ENCODE results near the gene ECM1.

The ECM1 gene

GRCh38 chr1:150552128-150552910, 44.4 kb downstream of the ECM1 start:
- peaks cover 12 to 16% of the 10 kb centered on the region in 2 donors for H3K4me1 ChIP-seq (ENCODE audit: control insufficient read depth in 2 of 2, insufficient read depth in 1 of 2, low read depth in 1 of 2, low read length in 2 of 2)
- peak overlapping the region; percentile 4 for H3K4ac ChIP-seq (ENCODE audit: low read length)
- H3K18ac ChIP-seq (ENCODE audit: low read length), result peak overlapping the region; percentile 15
- no peak overlapping the region for H2AK5ac ChIP-seq (ENCODE audit: low read depth, low read length)
- no peak overlapping the region for H3K9ac ChIP-seq (ENCODE audit: low read depth, low read length, poor library complexity)
- H3K9me3 ChIP-seq (replicated peaks in 1 of 2; ENCODE audit: control insufficient read depth in 2 of 2, insufficient read depth in 1 of 2, low read depth in 1 of 2, low read length in 2 of 2), result peaks cover 0 to 2% of the 10 kb centered on the region in 2 donors
- peak overlapping the region; percentile 11 for H3K14ac ChIP-seq (ENCODE audit: low read length)
- no peak overlapping the region for H2AFZ ChIP-seq (ENCODE audit: low read length)
- DNase-seq (ENCODE audit: low spot score), result no peak
- no peak overlapping the region for H2BK120ac ChIP-seq (ENCODE audit: low read depth, low read length)
- no peak overlapping the region for H2BK12ac ChIP-seq (ENCODE audit: low read length)
- WGBS, 2 donors (ENCODE audit: extremely low coverage in 2 of 2, insufficient read length in 2 of 2, insufficient replicate concordance in 1 of 2), result no CpG with 5 or more reads among the region's 13 CpGs
- no peak overlapping the region for H3K4me3 ChIP-seq (ENCODE audit: low read length in 2 of 2)
- H3K27me3 ChIP-seq (ENCODE audit: control insufficient read depth in 3 of 3, insufficient read depth in 3 of 3, low read depth in 1 of 3, low read length in 3 of 3), result peaks cover 0 to 18% (median 0%) of the 10 kb centered on the region in 3 experiments
- peak overlapping the region; percentile 10 for H2BK5ac ChIP-seq (ENCODE audit: low read length)
- H3K4me2 ChIP-seq (ENCODE audit: insufficient read depth, low read length, poor library complexity, severe bottlenecking), result no peak overlapping the region
- no peak overlapping the region for H2BK15ac ChIP-seq (ENCODE audit: low read length)
- no peak overlapping the region for H3K27ac ChIP-seq (replicated peaks; ENCODE audit: low read length)
- H3K79me1 ChIP-seq (ENCODE audit: low read depth, low read length), result peaks cover 5% of the 10 kb centered on the region
- H4K91ac ChIP-seq (ENCODE audit: low read depth, low read length, poor library complexity), result no peak overlapping the region
- H3K36me3 ChIP-seq (replicated peaks in 1 of 2; ENCODE audit: control insufficient read depth in 2 of 2, insufficient read depth in 2 of 2, low read length in 2 of 2), result peaks cover 0 to 4% of the 10 kb centered on the region in 2 donors
- H3K23ac ChIP-seq (ENCODE audit: low read depth, low read length, poor library complexity), result peak overlapping the region; percentile 38
- no peak overlapping the region for H4K8ac ChIP-seq (ENCODE audit: low read depth, low read length)

DNA sequence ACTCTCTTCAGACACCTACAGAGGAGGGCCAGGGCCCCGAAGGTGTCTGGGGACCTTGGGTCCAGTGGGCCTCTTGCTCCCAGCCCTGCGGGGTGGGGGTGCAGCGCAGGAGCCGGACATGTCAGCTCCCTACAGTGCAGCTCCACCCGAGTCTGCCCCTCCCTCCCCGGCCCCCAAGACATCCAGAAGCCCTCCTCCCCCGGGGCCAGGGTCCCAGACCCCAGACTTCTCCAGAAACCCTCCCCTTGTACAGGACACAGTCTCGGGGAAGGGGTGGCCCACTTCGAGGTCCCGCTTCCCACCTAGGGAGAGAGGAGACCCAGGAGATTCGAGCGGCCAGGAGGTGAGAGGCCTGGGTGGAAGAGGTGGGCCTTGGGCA, 45.0 kb downstream of the ECM1 start:
- Histone ChIP-seq H3K4me2 (ENCODE audit: insufficient read depth, low read length, poor library complexity, severe bottlenecking) (no peak overlapping the region), H3K14ac (ENCODE audit: low read length) (no peak overlapping the region), H2BK12ac (ENCODE audit: low read length) (no peak overlapping the region), H2AK5ac (ENCODE audit: low read depth, low read length) (no peak overlapping the region), H4K91ac (ENCODE audit: low read depth, low read length, poor library complexity) (no peak overlapping the region), H3K23ac (ENCODE audit: low read depth, low read length, poor library complexity) (no peak overlapping the region), H3K9ac (ENCODE audit: low read depth, low read length, poor library complexity) (no peak overlapping the region), H2BK15ac (ENCODE audit: low read length) (no peak overlapping the region), H2BK120ac (ENCODE audit: low read depth, low read length) (no peak overlapping the region), H3K27me3 (ENCODE audit: control insufficient read depth in 3 of 3, insufficient read depth in 3 of 3, low read depth in 1 of 3, low read length in 3 of 3) (peaks cover 0 to 18% (median 0%) of the 10 kb centered on the region in 3 experiments), H3K27ac (replicated peaks; ENCODE audit: low read length) (no peak overlapping the region), H2BK5ac (ENCODE audit: low read length) (no peak overlapping the region), H3K4ac (ENCODE audit: low read length) (no peak overlapping the region), H3K9me3 (replicated peaks in 1 of 2; ENCODE audit: control insufficient read depth in 2 of 2, insufficient read depth in 1 of 2, low read depth in 1 of 2, low read length in 2 of 2) (peaks cover 0 to 2% of the 10 kb centered on the region in 2 donors), H3K36me3 (replicated peaks in 1 of 2; ENCODE audit: control insufficient read depth in 2 of 2, insufficient read depth in 2 of 2, low read length in 2 of 2) (peaks cover 3 to 4% of the 10 kb centered on the region in 2 donors), H3K4me3 (ENCODE audit: low read length in 2 of 2) (no peak overlapping the region), H3K18ac (ENCODE audit: low read length) (no peak overlapping the region), H2AFZ (ENCODE audit: low read length) (no peak overlapping the region), H3K79me1 (ENCODE audit: low read depth, low read length) (peaks cover 5% of the 10 kb centered on the region), H4K8ac (ENCODE audit: low read depth, low read length) (no peak overlapping the region), H3K4me1 (ENCODE audit: control insufficient read depth in 2 of 2, insufficient read depth in 1 of 2, low read depth in 1 of 2, low read length in 2 of 2) (peaks cover 12 to 16% of the 10 kb centered on the region in 2 donors)
- no peak for DNase-seq (ENCODE audit: low spot score)
- no CpG with 5 or more reads among the region's 12 CpGs for WGBS, 2 donors (ENCODE audit: extremely low coverage in 2 of 2, insufficient read length in 2 of 2, insufficient replicate concordance in 1 of 2)

DNA sequence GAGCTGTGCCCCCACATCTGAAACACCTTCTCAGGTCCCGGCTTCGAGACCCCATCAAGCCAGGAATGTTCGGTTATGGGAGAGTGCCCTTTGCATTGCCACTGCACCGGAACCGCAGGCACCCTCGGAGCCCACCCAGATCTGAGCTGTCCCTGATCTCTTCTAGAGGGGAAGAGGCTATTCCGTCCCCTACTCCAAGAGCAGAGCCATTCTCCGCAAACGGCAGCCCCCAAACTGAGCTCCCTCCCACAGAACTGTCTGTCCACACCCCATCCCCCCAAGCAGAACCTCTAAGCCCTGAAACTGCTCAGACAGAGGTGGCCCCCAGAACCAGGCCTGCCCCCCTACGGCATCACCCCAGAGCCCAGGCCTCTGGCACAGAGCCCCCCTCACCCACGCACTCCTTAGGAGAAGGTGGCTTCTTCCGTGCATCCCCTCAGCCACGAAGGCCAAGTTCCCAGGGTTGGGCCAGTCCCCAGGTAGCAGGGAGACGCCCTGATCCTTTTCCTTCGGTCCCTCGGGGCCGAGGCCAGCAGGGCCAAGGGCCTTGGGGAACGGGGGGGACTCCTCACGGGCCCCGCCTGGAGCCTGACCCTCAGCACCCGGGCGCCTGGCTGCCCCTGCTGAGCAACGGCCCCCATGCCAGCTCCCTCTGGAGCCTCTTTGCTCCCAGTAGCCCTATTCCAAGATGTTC, 45.6 kb downstream of the ECM1 start:
- Histone ChIP-seq H2BK12ac (ENCODE audit: low read length) (no peak overlapping the region), H3K79me1 (ENCODE audit: low read depth, low read length) (peaks cover 5% of the 10 kb centered on the region), H3K4me2 (ENCODE audit: insufficient read depth, low read length, poor library complexity, severe bottlenecking) (no peak overlapping the region), H3K9me3 (replicated peaks in 1 of 2; ENCODE audit: control insufficient read depth in 2 of 2, insufficient read depth in 1 of 2, low read depth in 1 of 2, low read length in 2 of 2) (peaks cover 0 to 2% of the 10 kb centered on the region in 2 donors), H3K4ac (ENCODE audit: low read length) (no peak overlapping the region), H2AFZ (ENCODE audit: low read length) (no peak overlapping the region), H3K23ac (ENCODE audit: low read depth, low read length, poor library complexity) (peak overlapping the region; percentile 43), H3K36me3 (replicated peaks in 1 of 2; ENCODE audit: control insufficient read depth in 2 of 2, insufficient read depth in 2 of 2, low read length in 2 of 2) (peaks cover 3 to 4% of the 10 kb centered on the region in 2 donors), H3K4me1 (ENCODE audit: control insufficient read depth in 2 of 2, insufficient read depth in 1 of 2, low read depth in 1 of 2, low read length in 2 of 2) (peaks cover 12 to 16% of the 10 kb centered on the region in 2 donors), H3K9ac (ENCODE audit: low read depth, low read length, poor library complexity) (no peak overlapping the region), H2BK120ac (ENCODE audit: low read depth, low read length) (no peak overlapping the region), H3K18ac (ENCODE audit: low read length) (peak overlapping the region; percentile 55), H2BK5ac (ENCODE audit: low read length) (no peak overlapping the region), H4K8ac (ENCODE audit: low read depth, low read length) (no peak overlapping the region), H3K14ac (ENCODE audit: low read length) (no peak overlapping the region), H3K4me3 (ENCODE audit: low read length in 2 of 2) (no peak overlapping the region), H3K27me3 (ENCODE audit: control insufficient read depth in 3 of 3, insufficient read depth in 3 of 3, low read depth in 1 of 3, low read length in 3 of 3) (peaks cover 0 to 15% (median 0%) of the 10 kb centered on the region in 3 experiments), H3K27ac (replicated peaks; ENCODE audit: low read length) (no peak overlapping the region), H2AK5ac (ENCODE audit: low read depth, low read length) (peak overlapping the region; percentile 46), H2BK15ac (ENCODE audit: low read length) (no peak overlapping the region), H4K91ac (ENCODE audit: low read depth, low read length, poor library complexity) (no peak overlapping the region)
- DNase-seq (ENCODE audit: low spot score), result no peak
- WGBS, 2 donors (ENCODE audit: extremely low coverage in 2 of 2, insufficient read length in 2 of 2, insufficient replicate concordance in 1 of 2), result no CpG with 5 or more reads among the region's 23 CpGs

- H4K8ac ChIP-seq (ENCODE audit: low read depth, low read length), result no peak overlapping the region
- H3K14ac ChIP-seq (ENCODE audit: low read length), result no peak overlapping the region
- no peak for DNase-seq (ENCODE audit: low spot score)
- no peak overlapping the region for H4K91ac ChIP-seq (ENCODE audit: low read depth, low read length, poor library complexity)
- H2BK12ac ChIP-seq (ENCODE audit: low read length), result no peak overlapping the region
- H2AK5ac ChIP-seq (ENCODE audit: low read depth, low read length), result peak overlapping the region; percentile 56
- H2AFZ ChIP-seq (ENCODE audit: low read length), result no peak overlapping the region
- no peak overlapping the region for H2BK5ac ChIP-seq (ENCODE audit: low read length)
- H3K27ac ChIP-seq (replicated peaks; ENCODE audit: low read length), result no peak overlapping the region
- no peak overlapping the region for H2BK15ac ChIP-seq (ENCODE audit: low read length)
- no peak overlapping the region for H3K9ac ChIP-seq (ENCODE audit: low read depth, low read length, poor library complexity)
- peaks cover 0 to 10% (median 0%) of the 10 kb centered on the region in 3 experiments for H3K27me3 ChIP-seq (ENCODE audit: control insufficient read depth in 3 of 3, insufficient read depth in 3 of 3, low read depth in 1 of 3, low read length in 3 of 3)
- H3K4me3 ChIP-seq (ENCODE audit: low read length in 2 of 2), result no peak overlapping the region
- H3K4me2 ChIP-seq (ENCODE audit: insufficient read depth, low read length, poor library complexity, severe bottlenecking), result no peak overlapping the region
- H3K9me3 ChIP-seq (replicated peaks in 1 of 2; ENCODE audit: control insufficient read depth in 2 of 2, insufficient read depth in 1 of 2, low read depth in 1 of 2, low read length in 2 of 2), result peaks cover 0 to 2% of the 10 kb centered on the region in 2 donors
- WGBS, 2 donors (ENCODE audit: extremely low coverage in 2 of 2, insufficient read length in 2 of 2, insufficient replicate concordance in 1 of 2), result no CpG with 5 or more reads among the region's 8 CpGs
- H3K18ac ChIP-seq (ENCODE audit: low read length), result no peak overlapping the region
- peaks cover 11 to 16% of the 10 kb centered on the region in 2 donors for H3K4me1 ChIP-seq (ENCODE audit: control insufficient read depth in 2 of 2, insufficient read depth in 1 of 2, low read depth in 1 of 2, low read length in 2 of 2)
- H3K79me1 ChIP-seq (ENCODE audit: low read depth, low read length), result peaks cover 5% of the 10 kb centered on the region
- peak overlapping the region; percentile 77 for H3K23ac ChIP-seq (ENCODE audit: low read depth, low read length, poor library complexity)
- no peak overlapping the region for H3K4ac ChIP-seq (ENCODE audit: low read length)
- peaks cover 3 to 4% of the 10 kb centered on the region in 2 donors for H3K36me3 ChIP-seq (replicated peaks in 1 of 2; ENCODE audit: control insufficient read depth in 2 of 2, insufficient read depth in 2 of 2, low read length in 2 of 2)
- H2BK120ac ChIP-seq (ENCODE audit: low read depth, low read length), result no peak overlapping the region
Observed at GRCh38 chr1:150554086-150554452, 46.2 kb downstream of the ECM1 start.

All from neuronal stem cell (in vitro differentiated cells).